Fibroblast of skin of scalp (primary cell): ENCODE results near the gene SLC37A2.

Experiments
- DNase-seq: peaks from one replicate; pipeline ENCODE4 v3.0.0-alpha.2; 2013

The SLC37A2 gene

GRCh38 chr11:125111343-125112207 lies 48.5 kb downstream of the SLC37A2 start, which contains the start of gene TMEM218:
Gene TMEM218, minus strand, starts transcription at chr11:125111626. Its CDS starts 9,385 bp downstream, at chr11:125102241.
- peak; percentile 99 for DNase-seq

- DNase-seq: no peak
These were observed 49.1 kb downstream of the SLC37A2 start for GRCh38 chr11:125112208-125112604.

- no peak for DNase-seq
These were observed 51.4 kb downstream of the SLC37A2 start for GRCh38 chr11:125114518-125114917.

- no peak for DNase-seq
These were observed 54.3 kb downstream of the SLC37A2 start for GRCh38 chr11:125117429-125117828.

- no peak for DNase-seq
These were observed 60.3 kb downstream of the SLC37A2 start for GRCh38 chr11:125123194-125123946.

- DNase-seq: peak; percentile 48
These were observed 61.0 kb downstream of the SLC37A2 start for GRCh38 chr11:125123947-125124617.

GRCh38 chr11:125124618-125124992 lies 61.5 kb downstream of the SLC37A2 start:
- no peak for DNase-seq

GRCh38 chr11:125128450-125128849 lies 65.3 kb downstream of the SLC37A2 start:
- DNase-seq: peak; percentile 80

GRCh38 chr11:125129316-125129993 lies 66.3 kb downstream of the SLC37A2 start:
- no peak for DNase-seq

GRCh38 chr11:125132071-125132470 lies 69.0 kb downstream of the SLC37A2 start:
- DNase-seq: peak; percentile 33

GRCh38 chr11:125132596-125132995 lies 69.5 kb downstream of the SLC37A2 start:
- peak; percentile 62 for DNase-seq

GRCh38 chr11:125136001-125136400 lies 72.9 kb downstream of the SLC37A2 start:
- no peak for DNase-seq

GRCh38 chr11:125138966-125139365 lies 75.9 kb downstream of the SLC37A2 start:
- no peak for DNase-seq

- DNase-seq: no peak
These were observed 76.7 kb downstream of the SLC37A2 start for GRCh38 chr11:125139778-125140177.
